Activated CD4-positive, alpha-beta T cell treated with anti-CD3 and anti-CD28 coated beads for 24 hours (primary cell): Measurements from ENCODE around the gene C22orf31.
"Not testable (repeated sequence)": the region's sequence is repeated elsewhere in the genome, so short reads cannot be mapped to it uniquely, and the experiment has no call there.

Experiments used
- DNase-seq, 2 donors: peaks; one replicate each; pipeline ENCODE4 v3.0.0-alpha.2; 2020; ENCODE audit warnings: low read depth in 2 of 2

The C22orf31 gene

DNA sequence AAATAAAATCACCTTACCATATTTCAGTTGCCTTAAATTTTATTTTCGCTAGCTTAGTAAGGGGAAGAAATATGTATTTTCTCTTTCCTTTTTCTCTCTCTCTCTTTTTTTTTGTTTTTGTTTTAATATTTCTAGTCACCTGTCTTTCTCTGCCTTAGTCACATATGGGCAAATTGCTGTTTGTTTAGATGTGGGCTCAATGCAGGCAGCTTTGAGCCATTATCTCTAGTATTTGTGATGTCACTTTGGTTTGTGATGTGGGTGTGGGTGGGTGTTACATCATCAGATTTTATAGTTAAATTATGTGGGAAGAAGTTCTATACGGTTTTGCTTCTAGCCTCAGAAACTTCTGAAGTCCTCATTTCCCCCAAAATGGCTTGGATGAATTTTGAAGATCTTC lies at the start of gene C22orf31:
TSS of gene C22orf31 (minus strand) at position 59 of the 400 bp plus-strand sequence. CDS start at position 20, 39 bp downstream.
- no peak for DNase-seq

DNA sequence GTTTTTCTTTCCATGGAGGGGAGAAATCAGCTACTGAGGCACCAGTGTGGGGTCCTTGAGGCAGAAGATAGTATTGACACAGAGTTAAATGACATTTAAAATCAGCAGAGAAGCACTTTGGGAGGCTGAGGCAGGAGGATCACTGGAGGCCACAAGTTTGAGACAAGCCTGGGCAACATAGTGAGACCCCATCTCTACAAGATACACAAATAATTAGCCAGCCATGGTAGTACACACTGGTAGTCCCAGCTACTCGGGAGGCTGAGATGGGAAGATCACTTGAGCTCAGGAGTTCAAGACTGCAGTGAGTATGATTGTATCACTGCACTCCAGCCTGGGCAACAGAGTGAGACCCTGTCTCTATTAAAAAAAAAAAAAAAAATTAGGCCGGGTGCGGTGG lies 49.3 kb upstream of the C22orf31 start:
- DNase-seq, result no peak

DNA sequence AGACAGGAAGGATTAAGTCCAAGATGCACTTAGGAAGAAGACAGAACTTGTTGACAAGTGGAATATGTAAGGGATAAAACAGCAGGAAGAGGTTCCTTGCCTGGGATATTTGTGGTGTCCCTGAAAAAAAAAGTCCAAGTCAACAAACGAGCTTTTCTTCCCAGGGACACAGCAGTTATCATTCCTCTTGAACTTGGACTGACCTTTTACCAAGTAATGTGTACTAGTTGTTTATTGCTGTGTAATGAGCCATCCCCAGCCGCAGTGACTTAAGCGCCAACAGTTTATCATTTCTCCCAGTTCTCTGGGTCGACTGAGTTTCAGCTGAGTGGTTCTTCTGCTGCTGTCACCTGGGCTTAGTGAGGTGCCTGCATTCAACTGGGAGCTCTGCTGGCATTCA lies 48.2 kb upstream of the C22orf31 start:
- DNase-seq, result no peak

DNA sequence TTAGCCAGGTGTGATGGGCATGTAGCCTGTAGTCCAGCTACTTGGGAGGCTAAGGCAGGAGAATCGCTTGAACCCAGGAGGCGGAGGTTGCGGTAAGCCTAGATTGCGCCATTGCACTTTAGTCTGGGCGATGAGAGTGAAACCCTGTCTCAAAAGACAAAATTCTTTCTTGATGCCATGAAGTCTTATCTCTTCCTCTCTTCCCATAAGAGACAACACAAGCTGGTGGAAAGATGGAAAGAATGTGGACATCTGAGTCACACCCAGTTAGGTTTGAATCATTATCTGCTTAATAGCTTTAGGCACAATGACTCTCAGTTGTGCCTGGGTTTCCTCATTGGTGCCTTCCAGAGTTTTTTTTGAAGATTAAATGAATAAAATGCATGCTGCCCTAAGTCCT lies 46.5 kb upstream of the C22orf31 start:
- DNase-seq, result no peak

DNA sequence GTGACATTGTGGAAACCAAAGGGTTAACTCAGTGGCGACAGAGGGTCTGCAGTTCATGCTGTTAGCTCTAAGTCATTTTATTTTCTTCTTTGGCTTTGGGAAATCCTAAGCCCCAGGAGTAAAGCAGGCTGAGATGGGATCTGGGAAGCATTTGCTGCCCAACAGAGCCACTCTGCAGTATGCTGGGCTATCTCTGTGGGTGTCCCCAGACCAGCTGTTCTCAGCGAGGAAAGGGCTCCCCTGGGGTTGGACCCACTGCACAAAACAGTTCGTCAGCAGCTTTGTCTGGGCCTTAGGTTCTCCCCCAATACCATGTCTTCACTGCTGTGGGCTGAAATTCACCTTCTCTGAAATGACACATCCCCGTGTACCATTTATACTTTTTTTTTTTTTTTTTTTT lies 45.2 kb upstream of the C22orf31 start:
- no peak for DNase-seq

DNA sequence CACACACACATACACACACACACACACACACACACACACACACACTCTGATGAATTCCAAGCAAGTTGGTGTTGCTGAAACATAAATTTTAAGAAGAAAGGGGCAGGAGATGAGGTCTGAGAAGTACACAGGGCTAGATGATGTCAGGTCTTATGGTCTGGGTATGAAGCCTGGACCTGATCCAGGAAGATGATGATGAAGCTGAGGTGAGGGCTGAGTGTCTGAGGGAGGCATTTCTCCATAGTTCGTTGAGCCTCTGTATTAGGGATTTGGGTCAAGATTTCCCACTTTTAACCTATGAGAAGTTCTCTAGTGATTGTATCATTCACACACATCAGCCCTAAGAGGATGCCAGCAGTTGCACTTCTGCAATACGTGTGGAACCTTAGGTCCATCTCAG lies 43.8 kb upstream of the C22orf31 start:
- DNase-seq, result no peak

DNA sequence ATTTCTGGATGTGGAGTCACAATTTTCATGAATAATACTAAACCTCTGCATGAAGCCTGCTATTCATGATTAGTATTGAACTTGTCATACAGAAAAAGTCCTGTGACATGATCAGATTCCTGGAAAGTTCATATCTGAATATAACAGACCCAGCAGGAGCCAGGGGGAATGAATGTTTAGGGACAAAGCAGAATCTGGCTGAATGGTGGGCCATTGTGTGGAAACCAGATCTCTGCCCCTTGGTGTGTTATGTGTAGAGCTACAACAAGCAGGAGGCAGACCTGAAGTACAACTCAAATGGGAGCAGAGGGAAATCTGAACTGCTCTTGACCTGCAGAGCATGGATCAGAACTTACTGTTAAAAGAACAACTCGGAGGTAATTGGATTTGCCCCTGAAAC lies 41.5 kb upstream of the C22orf31 start:
- DNase-seq, result no peak

DNA sequence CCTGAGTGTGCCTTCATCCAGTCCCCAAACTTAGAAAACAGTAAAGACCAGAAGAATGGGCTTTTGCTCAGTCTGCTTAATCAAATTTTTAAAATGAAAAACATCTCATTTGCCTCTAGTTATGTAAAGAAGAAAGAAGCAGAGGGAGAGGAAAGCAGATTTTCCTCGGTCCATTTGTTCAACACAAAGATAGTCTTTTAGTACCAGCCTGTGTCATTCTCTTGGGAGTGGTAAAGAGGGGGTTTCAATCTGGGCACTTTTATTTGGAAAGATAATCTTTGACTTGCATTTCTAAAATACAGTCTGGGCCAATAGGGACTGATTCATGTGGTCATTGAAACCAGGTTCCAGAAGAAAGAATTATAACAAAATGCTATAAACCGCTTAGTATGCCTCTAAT lies 40.7 kb upstream of the C22orf31 start:
- DNase-seq, result no peak

DNA sequence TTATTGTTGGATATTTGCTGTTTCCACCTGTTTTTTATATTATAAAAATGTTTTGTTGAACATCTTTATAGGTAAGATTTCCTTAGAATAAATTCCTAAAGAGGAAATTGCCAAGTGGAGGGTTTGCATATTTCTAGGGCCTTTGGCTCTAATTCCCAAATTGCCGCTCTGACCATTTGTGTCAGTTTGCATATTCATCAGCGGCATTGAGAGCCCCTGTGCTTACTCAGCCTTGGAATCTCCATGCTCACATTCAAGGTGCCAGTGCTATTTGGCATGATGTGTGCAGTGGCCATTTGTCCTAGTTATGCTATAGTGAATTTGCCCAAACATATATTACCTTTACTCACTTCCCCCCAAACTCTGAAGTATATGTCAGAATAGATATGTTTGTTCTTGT lies 36.7 kb upstream of the C22orf31 start:
- no peak for DNase-seq

DNA sequence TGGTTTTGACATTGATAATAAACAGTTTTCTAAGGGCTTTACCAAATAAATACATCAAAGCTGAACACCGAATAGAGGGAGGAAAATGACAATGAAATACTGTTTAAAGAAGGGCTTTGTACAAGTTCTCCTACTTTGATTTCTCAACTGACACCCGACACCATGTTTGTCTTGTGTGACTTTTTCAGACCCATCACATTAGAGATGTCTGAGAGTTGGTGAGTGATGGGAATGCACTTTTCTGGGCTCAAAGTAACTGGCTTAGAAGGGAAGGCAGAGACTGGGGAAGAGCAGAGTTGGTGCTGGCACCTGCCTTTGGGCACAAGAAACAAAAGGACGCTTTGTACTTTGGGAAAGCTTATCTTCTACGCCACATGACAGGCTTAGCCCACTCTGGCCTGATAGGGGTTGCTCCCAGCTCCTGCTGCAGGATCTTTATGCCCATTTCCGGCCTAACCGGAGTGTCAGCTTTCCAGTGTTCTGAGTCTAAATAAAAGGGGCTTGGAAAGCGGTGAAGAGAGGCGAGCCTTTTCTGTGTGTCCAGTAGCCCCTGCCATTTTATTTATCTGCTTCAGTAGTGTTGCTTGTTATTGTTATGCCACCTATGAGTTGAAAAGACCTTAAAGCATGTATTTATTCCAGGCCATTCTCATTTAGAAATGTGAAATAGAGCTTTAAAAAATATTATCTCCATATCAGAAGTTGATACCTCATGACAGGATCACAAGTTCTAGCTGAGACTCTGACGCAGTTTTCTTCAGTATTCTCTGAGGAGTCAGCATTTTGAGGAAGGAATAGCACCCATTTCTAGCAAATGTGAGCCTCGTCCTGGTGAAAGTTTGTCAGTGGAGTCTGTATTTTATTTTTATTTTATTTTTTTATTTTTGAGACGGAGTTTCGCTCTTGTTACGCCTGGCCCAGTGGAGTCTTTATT lies 35.4 kb upstream of the C22orf31 start:
- no peak for DNase-seq

DNA sequence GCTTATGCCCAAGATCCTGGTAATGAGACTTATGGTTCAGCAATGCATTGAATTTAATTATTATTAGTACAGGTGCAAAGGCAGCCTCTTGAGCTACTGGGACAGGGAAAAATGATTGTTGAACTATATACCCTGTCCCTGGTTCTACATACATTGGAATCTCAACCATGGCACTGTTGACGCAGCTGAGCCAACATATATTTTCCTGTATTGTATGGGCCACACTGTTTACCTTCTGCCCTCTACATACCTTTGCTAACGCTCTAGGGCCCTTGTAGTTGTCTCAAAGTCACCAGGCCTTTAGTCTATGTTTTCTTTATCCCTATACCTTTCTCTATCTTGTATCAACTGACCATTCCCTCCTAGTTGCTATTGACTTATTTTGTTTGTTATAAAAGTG lies 33.8 kb upstream of the C22orf31 start:
- DNase-seq, result no peak

DNA sequence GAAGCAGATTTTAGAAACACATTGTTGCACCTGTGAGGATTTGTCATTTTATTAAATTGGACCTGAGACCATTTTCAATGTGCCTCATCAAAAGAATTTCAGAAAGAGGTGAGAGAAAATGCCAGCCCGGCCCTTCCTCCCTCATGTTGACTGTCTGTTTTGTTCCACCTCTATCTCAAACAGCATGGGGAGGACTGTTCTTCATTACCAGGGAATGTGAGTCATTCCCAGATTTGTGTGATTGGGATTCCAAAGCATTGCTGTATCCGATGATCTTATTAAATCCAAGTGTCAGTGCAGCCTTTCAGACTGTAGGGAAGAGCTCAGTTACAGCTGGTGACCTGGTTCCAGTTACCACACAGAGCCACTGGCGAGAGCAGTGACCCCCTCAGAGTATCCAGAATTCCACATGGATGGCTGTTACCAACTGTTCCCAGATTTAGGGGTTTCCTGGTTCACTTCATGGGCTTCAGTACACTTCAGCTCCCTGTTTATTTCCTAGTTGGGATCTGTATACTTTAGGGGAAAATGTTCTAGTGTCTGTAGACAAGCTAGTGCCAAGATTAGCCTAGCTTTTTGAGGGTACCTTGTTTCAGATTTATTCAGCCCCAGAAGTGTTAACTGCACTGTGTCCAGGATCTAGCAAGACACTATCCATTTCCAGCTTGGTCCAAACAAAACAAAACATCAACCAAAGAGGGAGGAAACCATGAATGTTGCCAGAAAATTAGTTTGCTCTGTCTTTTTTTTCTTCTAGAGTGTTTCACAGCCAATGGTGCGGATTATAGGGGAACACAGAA lies 32.1 kb upstream of the C22orf31 start:
- DNase-seq, result no peak

DNA sequence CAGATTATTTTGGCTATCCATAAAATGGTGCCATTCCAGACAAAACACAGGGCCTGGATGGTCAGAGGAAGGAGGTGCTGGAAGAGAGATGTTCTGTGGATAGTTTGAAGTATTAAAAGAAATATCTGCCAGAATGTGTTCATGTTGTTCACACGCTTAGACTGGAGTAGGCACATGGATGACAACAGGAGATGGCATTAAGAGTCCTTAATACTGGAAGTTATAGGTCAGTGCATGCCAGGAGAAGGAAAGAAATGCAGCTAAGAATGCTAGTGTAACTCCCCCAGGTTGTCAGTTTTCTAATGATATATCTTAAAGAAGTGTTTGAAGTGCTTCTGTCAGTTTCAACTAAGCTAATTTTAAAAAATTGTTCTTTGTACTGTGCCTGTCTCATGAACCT lies 31.4 kb upstream of the C22orf31 start:
- DNase-seq, result no peak

DNA sequence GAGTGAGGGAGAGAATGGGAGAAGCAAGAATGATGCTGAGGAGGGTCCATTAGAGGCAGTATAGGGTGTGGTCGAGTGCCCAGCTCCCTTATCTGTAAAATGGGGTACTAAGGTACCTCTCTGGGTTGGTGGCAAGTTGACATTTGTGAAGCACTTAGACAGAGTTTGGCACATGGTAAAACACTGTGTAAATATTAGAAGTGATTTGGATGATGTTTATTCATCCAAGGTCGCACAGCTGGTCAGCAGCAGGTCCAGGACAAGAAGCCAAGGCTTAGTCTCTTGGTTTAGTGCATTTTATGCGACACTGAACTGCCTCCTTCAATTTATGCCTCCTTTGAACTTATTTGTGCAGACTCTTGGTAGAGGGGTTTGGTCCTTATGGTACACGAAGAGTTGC lies 30.6 kb upstream of the C22orf31 start:
- no peak for DNase-seq

DNA sequence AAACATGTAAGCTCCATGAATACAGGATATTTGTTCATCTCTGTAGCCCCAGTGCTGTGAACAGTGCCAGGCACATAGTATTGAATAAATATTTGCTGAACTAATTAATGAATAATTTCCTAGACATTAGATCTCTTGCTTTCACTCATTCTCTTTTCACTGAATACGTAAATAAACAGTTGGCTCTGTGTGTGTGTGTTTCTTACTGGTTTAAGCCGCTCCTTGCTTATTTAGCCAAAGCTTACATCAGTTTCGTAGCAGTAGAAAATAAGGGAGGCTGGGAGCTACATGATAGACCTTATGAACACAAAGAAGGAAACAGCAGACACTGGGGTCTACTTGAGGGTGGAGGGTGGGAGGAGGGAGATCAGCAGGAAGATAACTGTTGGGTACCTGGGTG lies 28.4 kb upstream of the C22orf31 start:
- DNase-seq, result no peak

DNA sequence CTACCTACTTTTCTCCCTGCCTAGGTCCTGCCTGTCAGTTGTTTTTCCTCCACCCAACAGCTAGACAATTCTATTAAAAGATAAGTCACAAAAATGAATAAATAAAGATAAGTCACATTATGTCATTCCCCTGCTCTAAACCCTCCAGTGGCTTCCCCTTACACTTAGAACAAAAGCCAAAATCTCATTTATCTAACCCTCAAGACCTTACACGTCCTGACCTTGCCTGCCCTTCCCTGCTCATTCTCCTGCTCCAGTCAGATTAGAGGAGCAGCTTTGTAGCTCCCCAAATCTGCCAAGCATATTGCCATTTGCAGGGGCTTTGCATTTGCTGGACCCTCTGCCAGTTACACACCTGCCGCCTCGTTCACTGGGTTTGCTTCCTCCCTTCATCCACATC lies 27.9 kb upstream of the C22orf31 start:
- DNase-seq, result no peak

DNA sequence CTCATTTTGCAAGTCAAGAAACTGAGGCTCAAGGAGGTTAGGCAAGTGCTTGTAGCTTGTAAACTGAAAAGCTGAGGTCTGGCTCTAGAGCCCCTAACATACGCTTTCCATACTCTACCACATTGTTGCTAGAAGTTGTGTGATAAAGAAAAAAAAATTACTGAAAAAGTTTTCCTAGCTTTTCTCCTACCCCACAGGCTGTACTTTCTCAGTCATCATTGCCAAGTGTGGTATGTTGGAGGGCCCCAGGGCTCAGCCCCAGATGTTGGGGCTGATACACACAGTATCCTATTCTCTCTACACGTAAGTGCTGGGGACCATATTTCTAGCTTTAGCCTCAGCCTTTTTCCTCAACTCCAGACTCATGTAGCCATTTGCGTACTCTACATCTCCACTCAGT lies 27.2 kb upstream of the C22orf31 start:
- no peak for DNase-seq

DNA sequence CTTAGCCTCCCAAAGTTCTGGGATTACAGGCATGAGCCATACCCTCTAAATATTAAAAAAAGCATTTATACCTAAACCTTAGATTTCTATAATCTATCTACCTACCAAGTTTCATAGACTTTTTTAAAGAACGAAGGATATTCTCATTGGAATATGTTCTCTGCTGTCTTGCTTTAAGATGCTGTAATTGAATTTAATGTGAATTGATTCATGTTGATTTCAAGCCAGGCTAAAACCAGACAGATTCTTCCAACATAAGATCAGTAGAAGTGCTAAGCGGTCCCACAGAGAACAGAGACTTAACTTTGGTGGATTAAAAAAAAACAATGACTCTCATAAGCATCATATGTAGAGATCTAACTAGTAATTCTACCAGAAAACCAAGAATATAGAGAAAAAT lies 25.4 kb upstream of the C22orf31 start:
- no peak for DNase-seq

DNA sequence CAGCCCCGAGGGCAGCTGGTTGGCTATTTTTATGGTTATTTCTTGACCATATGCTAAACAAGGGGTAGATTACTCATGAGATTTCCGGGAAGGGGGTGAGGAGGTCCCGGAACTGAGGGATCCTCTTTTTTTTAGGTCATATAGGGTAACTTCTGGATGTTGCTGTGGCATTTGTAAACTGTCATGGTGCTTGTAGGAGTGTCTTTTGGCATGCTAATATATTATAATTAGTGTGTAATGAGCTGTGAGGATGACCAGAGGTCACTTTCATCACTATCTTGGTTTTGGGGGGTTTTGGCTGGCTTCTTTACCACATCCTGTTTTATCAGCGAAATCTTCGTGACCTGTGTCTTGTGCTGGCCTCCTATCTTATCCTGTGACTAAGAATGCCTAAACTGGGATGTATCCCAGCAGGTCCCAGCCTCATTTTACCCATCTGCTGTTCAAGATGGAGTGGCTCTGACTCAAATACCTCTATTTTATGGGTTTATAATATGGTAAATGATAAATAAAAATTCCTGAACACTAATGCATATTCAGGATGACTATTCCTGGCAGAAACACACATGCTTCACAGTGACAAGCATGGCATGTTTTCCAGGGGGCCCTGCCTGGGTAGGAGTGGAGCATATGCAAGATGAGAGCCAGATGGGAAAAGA lies 22.4 kb upstream of the C22orf31 start:
- DNase-seq, result no peak

DNA sequence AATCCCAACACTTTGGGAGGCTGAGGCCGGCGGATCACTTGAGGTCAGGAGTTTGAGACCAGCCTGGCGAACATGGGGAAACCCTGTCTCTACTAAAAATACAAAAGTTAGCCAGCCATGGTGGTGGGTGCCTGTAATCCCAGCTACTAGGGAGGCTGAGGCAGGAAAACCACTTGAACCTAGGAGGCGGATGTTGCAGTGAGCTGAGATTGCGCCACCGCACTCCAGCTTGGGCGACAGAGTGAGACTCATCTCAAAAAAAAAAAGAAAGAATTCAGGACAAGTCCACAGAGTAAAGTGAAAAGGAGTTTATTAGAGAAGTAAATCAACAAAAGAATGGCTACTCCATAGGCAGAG lies 21.9 kb upstream of the C22orf31 start:
- DNase-seq, result not testable (repeated sequence)

DNA sequence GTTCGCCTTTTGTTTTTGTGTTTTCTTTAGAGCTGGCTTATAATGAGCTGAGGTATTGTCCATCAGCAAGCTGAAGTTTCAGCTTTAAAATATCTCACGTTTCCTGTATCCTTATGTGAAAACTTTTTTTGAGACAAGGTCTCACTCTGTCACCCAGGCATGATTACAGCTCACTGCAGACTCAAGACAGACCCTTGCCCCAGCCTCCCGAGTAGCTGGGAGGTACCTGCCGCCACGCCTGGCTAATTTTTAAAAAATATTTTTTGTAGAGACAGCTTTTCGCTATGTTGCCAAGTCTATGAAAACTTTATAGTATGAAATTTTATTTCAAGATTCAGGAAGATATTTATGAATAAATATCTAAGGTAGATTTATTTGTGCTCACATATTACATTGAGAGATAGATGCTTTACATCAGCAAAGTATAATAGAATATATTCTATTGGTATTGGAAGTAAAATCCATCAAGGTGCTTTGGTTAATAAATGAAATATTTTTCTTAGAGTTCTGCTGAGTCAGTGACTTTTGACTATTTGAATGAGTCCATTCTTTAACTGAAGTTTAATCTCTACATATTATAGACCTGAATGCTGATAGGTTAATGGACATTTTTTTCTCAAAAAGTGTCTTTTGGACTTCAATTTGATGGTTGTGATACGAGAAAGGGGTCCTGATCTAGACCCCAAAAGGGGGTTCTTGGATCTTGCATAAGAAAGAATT lies 21.4 kb upstream of the C22orf31 start:
- DNase-seq, result no peak
